Measurements from ENCODE around the gene NUP58. TPM values are rescaled to one million over a fixed set of nuclear protein-coding genes. Genes with fewer than 3 reads are reported as not detected.
A peak's percentile ranks its signal among the peaks of the same experiment; 100 is the strongest.

The NUP58 gene
- total and polyA plus RNA-seq, 9 of the 15 experiments (the other 6 are each of a cell fraction or from before 2014, with no cell fraction given), result 12.5 to 98.0 (median 42.6) TPM

GRCh38 chr13:25380082-25380481, 78.7 kb downstream of the NUP58 start (continued):
- TF ChIP-seq ZBTB11 (CRISPR knock-in tag; IDR thresholded peaks at IDR 0.05), result 0 out of 6 replicates have a peak, but pooled peaks of 1 of the 3 experiments have one; percentile 45
- TF ChIP-seq CXXC5 (CRISPR knock-in tag; IDR thresholded peaks at IDR 0.05), result peak; percentile 24; the same call in 1 of the 2 replicates
- TF ChIP-seq SMARCE1 (IDR thresholded peaks at IDR 0.05), result peak; percentile 68
- no peak for TF ChIP-seq ZNF212 (CRISPR knock-in tag; IDR thresholded peaks at IDR 0.05)
- TF ChIP-seq EHMT2 (IDR thresholded peaks at IDR 0.05), result peak; percentile 70
- TF ChIP-seq MEF2D (tag; conservative IDR thresholded peaks at IDR 0.05; ENCODE audit: low read depth), result 0 out of 2 replicates have a peak, but pooled peaks have one; percentile 26
- TF ChIP-seq, protein P1, sequence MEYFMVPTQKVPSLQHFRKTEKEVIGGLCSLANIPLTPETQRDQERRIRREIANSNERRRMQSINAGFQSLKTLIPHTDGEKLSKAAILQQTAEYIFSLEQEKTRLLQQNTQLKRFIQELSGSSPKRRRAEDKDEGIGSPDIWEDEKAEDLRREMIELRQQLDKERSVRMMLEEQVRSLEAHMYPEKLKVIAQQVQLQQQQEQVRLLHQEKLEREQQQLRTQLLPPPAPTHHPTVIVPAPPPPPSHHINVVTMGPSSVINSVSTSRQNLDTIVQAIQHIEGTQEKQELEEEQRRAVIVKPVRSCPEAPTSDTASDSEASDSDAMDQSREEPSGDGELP (CRISPR knock-in tag; IDR thresholded peaks at IDR 0.05; ENCODE audit: borderline replicate concordance), result peak; percentile 72
- peak; percentile 75 for TF ChIP-seq FOSL1 (tag; conservative IDR thresholded peaks at IDR 0.05)
- TF ChIP-seq JUN (IDR thresholded peaks at IDR 0.05; ENCODE audit: borderline replicate concordance, low read depth, low read length), result 0 out of 2 replicates have a peak, but pooled peaks have one; percentile 43
- TF ChIP-seq JUN (CRISPR knock-in tag; IDR thresholded peaks at IDR 0.05; ENCODE audit: borderline replicate concordance), result no peak
- TF ChIP-seq MAFK (IDR thresholded peaks at IDR 0.05; ENCODE audit: low read length), result peak; percentile 79
- TF ChIP-seq ZNF707 (CRISPR knock-in tag; conservative IDR thresholded peaks at IDR 0.05), result no peak
- TF ChIP-seq, protein P2, sequence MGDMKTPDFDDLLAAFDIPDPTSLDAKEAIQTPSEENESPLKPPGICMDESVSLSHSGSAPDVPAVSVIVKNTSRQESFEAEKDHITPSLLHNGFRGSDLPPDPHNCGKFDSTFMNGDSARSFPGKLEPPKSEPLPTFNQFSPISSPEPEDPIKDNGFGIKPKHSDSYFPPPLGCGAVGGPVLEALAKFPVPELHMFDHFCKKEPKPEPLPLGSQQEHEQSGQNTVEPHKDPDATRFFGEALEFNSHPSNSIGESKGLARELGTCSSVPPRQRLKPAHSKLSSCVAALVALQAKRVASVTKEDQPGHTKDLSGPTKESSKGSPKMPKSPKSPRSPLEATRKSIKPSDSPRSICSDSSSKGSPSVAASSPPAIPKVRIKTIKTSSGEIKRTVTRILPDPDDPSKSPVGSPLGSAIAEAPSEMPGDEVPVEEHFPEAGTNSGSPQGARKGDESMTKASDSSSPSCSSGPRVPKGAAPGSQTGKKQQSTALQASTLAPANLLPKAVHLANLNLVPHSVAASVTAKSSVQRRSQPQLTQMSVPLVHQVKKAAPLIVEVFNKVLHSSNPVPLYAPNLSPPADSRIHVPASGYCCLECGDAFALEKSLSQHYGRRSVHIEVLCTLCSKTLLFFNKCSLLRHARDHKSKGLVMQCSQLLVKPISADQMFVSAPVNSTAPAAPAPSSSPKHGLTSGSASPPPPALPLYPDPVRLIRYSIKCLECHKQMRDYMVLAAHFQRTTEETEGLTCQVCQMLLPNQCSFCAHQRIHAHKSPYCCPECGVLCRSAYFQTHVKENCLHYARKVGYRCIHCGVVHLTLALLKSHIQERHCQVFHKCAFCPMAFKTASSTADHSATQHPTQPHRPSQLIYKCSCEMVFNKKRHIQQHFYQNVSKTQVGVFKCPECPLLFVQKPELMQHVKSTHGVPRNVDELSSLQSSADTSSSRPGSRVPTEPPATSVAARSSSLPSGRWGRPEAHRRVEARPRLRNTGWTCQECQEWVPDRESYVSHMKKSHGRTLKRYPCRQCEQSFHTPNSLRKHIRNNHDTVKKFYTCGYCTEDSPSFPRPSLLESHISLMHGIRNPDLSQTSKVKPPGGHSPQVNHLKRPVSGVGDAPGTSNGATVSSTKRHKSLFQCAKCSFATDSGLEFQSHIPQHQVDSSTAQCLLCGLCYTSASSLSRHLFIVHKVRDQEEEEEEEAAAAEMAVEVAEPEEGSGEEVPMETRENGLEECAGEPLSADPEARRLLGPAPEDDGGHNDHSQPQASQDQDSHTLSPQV (IDR thresholded peaks at IDR 0.05), result peak; percentile 97
- TF ChIP-seq JUND (IDR thresholded peaks at IDR 0.05; ENCODE audit: borderline replicate concordance, low read depth, low read length), result peak; percentile 84
- peak; percentile 66 for TF ChIP-seq JUND (tag; IDR thresholded peaks at IDR 0.05; ENCODE audit: borderline replicate concordance, low read depth, low read length)
- TF ChIP-seq, protein P3, sequence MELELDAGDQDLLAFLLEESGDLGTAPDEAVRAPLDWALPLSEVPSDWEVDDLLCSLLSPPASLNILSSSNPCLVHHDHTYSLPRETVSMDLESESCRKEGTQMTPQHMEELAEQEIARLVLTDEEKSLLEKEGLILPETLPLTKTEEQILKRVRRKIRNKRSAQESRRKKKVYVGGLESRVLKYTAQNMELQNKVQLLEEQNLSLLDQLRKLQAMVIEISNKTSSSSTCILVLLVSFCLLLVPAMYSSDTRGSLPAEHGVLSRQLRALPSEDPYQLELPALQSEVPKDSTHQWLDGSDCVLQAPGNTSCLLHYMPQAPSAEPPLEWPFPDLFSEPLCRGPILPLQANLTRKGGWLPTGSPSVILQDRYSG (tag; conservative IDR thresholded peaks at IDR 0.05; ENCODE audit: low read depth), result peak; percentile 91
- TF ChIP-seq NFE2 (IDR thresholded peaks at IDR 0.05; ENCODE audit: low read depth), result peak; percentile 93
